HG03139 (cell line): ENCODE results near the gene TMEM184A.

Experiments used
- ATAC-seq: cut with Tn5 transposase; IDR thresholded peaks from one replicate; pipeline ENCODE4 v1.9.1; 2021; ENCODE audit not compliant: unreplicated experiment

Gene TMEM184A

DNA sequence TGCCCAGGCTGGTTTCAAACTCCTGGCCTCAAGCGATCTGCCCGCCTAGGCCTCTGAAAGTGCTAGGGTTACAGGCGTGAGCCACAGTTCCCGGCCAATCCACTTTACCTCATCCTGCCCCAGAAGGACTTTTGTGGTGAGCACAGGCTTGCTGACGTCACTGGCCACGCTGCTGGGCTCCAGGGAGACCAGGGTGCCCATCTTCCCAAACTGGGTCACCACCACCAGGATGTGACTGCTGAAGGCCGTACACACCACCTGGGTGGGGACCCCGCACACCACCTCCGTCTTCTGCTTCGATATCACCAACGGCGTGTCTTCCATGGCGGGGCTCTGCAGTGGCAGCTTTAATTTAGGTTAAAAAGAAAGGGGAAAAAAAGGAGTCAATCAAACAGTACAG, 13.0 kb upstream of the TMEM184A start:
- no peak for ATAC-seq

DNA sequence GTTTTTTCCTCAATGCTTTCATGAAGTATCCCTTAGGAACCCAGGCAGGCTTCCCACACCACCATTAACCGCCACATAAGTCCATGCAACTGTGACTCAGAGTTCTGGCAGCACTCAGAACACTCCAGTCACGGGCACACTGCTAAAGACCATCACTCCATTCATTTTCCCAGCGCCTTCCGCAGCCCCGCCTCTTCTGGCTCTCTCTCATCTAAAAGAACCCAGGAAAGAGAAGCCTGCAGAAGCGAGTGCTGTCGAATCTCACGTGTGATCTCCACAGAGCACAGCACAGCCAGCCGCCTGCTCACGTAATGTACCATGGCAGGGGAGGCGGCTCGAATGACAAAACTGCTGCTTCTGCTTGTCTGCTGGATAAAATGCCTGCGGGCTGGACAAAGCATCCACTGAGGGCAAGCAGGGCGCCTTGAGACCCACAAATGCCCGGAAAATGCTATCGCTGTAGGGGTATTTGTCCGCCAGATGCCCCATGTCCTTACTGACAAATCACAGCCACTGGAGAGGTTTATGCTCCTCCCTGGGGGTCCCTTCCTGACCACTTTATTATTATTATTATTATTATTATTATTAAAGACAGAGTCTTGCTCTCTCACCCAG, 12.0 kb upstream of the TMEM184A start:
- ATAC-seq, result no peak

DNA sequence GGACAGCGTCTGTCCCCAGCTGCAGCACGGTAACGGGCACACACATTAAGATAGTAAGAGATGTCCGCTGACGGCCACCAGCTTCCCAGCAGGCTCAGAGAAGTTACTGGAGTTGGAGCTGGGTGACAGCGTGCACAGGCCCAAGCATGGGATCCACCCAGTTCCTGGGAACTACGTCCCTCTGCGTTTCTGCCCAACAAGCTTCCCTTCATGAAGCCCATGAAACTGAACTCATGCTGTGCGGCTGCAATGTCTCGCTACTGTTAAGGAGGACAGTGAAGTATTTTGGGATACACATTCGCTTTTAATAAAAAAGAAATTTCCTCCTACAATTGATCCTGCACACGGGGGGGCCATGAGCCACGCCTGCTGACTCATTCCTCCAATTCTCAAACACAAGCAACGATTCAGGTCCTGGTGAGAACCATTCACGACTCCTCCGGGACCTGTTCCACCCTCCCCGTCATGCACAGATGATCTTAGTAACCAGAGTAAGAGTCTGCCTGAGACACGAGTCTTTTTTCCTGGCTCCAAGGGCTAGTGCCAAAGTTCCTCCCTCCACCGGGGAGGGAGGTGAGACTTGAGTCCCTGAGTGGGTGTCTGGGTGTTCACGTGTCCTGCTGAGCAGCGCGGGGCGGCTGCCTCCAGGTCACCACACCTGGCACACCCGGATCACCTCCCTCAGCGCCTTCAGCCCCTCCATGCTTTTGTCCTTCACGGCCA, 11.2 kb upstream of the TMEM184A start:
- no peak for ATAC-seq

DNA sequence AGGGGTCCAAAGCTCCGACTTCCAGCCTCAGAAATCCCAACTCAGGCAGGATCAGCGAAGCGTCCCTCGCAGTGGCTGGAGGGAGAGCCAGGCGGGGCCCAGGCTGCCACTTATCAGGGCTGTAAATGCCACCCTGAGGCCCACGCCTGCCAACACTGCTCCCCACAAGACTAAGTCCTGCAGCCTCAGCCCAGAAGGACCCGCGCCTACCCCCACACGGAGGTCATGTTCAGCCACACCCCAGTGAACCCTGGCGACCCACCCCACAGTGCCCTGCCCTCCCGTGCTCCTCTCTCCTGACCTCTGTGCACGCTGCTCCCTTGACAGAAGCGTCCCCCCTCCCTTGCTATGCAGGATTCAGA, 10.7 kb upstream of the TMEM184A start:
- no peak for ATAC-seq

DNA sequence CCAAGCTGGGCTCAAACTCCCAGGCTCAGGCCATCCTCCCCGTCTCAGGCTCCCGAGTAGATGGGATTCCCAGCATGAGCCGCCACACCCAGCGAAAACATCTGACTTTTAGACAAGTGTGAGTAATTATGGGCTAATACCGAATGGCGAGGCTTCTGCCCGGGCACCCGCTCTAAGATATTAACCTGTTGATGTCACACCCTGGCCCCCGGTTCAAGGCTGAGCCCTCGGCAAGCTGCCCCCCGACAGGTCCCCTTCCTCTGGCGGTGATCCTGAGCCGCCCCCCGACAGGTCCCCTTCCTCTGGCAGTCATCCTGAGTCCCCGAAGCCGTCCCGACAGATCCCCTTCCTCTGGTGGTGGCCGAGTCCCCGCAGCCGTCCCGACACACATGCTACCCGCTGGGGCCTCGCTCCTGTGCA, 8.6 kb upstream of the TMEM184A start:
- no peak for ATAC-seq

DNA sequence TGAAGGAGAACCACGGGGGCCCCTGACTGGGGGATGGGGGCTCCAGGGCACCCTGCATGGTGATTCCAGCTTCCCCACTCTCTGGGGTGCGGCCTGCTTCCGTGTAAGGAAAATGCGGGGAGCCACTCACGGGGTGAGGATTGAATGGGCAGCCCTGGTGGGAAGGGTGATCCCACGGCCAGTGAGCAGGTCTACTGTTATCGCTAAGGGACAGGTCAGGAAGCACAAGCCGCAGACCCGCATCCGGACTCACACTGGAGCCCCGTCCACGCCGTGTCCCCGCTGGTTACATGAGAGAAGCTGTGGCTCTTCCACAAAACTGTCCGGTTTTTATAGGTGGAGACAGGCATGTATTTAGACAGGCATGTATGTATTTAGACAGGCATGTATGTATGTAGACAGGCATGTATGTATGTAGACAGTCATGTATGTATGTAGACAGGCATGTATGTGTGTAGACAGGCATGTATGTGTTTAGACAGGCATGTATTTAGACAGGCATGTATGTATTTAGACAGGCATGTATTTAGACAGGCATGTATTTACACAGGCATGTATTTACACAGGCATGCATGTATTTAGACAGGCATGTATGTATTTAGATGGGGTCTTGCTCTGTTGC, 8.1 kb upstream of the TMEM184A start:
- no peak for ATAC-seq

DNA sequence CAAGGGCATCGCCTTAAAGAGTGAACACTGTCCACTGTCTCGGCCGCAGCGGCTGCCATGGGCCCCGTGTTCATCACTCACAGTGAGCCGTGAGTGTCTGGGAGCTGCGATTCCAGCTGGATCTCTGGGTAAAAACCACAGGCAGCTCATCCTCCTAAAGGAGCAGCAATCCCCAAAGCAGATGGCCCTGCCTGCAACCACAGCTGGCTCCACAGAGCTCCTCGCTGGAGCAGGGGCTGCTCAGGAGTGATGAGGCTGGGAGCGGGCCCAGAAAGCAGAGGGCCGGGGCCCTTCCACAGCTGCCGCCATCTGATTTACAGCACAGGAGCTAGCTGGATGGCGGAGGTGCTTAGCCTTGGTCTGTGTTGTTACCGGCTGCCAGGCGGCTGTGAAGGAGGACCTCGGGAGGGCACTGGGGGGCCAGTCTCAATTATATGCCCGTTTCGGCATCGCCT, 6.6 kb upstream of the TMEM184A start:
- no peak for ATAC-seq

DNA sequence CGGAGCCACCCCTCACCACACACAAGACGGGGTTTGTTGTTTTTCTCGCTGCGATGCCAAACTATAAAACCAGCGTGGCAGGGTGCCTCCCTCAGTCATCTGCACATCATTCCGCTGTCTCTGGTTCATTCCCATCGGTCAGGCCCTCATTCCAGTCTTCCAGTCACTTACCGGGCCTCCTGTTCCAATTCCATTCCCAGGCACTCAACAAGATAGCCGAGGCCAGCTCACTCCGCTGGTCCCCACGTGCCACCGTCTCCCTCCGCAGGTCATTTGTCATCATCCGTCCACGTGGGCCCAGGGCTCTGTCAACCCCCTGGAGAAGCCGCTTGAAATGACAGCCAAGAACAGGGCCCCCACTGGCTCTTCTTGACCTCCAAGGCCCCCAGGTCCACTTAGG, 6.1 kb upstream of the TMEM184A start:
- ATAC-seq, result no peak

DNA sequence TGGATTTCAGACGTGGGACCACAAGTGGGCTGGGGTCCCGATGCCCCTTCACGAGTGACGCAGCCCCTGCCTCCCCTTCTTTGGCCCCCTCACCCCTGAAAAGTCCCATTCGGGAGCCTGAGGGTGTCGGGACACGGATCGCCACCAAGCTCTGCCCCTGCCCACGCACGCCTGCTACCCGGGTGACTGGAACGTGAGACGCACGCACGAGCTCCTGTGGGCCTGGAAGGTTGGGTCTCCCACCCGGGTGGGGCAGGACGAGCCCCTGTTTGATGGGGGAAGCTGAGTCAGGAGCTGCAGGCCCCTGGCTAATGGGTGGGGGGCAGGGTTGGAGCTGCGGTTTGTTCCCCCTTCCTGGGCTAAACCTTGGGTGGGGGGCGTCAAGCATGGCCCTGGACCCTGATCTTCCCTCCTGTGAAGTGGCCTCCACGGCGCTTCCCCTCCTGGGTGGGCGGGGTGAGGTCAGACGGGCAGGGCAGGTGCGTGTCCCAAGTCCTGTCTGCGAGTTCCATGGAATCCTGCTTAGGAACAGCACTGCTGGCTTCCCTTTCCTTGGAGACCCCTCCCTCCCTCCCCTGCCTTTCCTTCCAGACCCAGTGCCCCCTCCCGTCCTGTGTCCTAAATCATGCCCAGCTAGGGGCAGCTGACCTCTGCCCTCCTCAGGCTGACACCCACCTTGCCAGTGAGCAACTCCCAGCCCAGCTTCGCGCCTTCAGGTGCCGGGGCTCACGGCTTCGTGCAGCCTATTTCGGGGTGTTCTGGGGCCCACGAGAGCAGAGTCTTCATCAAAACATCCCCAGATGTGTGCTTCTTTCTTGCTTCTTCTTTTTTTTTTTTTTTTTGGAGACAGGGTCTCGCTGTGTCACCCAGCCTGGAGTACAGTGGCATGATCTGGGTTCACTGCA, 5.3 kb upstream of the TMEM184A start:
- ATAC-seq, result no peak

DNA sequence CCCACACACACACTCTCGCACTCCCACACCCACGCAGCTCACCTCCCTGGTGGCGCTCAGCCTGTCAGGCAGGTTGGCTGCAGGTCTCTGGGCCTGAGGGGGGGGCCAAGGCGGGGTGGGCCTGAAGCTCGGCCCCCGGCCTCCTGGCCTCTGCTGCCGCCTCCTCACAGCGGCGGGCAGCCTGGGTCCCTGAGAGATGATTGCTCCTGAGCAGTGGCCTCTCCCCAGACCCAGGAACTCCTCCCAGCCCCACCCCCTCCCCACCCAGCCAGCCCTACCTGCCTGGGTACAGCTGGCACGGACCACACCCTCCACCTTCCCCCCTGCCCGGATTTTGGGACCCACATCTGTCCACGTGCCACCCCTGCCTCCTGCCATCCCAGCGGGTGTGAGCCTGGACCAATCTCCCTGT, 4.6 kb upstream of the TMEM184A start:
- ATAC-seq, result no peak

DNA sequence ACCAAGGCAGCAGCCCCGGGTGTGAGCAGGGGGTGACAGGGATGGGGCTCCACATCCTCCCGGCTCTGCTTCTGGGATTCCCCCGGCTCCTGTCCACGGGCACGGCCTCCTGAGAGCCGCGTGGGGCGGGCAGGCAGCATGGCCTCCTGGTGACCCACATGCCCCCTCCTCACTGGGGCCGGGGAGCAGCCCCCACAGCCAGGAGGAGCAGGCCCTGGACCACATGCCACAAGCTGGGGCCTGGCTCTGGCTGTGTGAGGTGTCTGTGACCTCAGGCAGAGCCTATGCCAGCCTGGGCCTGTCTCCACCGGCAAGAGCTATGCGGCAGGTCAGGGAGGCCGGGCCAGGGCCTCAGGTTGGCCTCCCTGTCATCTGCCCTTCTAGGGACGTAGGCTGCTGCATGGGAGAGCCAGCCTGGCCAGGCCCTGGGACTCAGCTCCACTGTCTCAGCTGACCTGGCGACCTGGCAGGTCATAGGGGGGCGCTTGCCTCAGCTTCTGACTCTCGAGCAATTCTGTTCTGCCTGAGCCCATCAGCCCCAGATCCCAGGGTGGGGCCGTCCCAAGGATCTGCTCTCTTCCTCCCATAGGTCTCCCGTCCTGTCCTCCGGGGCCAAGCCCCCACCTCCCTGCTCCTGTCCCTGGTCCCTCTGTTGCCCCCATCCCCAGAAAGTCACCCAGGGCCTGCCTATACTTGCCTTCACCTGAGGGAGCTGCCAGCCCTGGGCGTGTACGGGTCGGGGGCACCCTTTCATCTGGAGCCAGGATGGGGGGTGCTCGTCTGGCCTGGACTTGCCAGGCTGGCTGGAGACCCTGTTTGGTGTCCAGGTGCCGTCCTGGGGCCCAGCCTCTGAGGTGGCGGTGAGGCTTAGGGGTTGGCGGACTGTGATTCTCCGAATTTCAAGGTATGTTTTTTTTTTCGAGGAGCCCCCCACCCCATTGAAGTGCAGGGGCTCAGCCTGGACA, 3.9 kb upstream of the TMEM184A start:
- ATAC-seq, result no peak

DNA sequence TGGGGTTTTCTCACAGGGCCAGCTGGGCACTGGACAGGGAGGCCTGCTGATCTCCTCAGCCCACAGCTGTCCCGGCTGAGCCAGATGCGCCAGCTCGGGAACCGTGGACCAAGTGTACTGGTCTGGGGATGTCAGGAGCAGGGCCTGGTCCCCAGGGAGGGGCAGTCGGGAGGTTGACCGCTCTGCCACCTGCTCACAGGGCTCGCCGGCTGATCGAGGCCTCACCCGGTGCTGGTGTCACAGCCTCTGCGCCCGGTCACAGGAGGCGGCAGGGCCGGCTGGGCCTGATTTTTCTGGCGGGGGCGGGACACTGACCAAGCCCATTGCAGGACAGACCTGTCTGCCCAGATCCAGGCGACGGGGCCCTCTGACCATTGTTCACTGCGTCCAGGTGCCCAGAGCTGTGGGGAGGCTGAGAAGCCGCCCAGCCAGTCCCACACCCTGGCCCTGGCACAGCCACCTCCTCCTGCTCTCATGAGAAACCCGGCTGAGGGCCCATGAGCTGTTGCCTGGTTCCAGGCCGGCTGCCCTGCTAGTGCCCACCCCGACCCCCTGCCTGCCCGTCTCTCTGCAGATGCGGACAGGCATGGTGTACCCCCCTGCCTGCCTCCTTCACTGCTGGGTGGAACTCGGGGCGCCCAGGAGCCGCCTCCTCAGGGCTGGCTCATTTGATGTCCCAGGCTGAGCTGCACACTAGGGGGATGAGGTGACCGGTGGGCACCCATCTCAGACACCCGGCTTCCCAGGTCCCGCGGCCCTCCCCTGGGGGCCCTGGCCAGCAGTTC, 3.0 kb upstream of the TMEM184A start:
- no peak for ATAC-seq

DNA sequence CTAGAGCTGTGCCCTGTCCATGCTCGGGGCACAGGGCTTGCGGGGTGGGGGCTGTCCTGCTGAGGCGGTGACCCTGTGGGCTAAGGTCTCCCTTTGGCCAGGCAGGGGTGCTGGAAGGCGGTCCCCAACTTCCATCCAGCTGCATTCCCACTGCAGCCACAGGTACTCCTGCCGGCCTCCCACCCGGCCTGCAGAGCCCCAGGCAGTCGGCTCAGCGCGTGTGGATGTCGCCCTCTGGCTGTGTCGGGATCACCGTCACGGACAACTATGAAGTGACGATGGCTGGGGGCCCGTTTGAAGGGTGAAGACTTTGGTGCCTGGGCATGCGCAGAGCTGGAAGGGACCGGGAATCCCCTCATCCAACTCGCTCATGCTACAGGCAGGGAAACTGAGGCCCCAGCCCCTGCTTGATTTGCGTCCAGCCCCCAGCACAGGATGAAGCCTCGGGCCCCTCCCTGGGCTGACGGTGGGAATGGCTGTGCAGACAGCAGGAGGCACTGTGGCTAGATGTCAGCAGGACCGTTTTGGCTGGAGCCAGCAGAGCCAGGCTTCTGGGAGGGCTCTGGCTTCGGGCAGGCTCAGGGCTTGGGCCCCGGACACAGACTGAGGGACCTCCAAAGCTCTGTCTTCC, 2.3 kb upstream of the TMEM184A start:
- ATAC-seq, result no peak

DNA sequence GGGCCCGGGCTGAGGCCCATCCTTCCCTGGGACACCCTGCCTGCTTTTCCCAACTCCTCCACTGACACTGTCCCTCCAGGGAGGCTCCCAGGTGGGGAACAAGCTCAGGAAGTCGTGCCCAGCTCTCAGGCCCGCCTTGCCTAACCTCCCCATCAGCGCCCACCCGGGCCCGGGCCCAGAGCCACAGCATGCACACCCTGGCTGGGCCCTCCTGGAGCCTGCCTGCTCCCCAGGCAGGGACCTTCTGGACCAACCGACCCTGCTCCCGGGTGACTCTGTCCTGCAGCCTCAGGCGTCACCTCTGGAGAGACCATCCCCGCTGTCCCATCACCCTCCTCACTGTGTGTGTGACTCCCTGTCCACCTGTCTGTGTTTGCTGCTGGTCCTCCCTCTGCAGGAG, 1.8 kb upstream of the TMEM184A start:
- no peak for ATAC-seq

DNA sequence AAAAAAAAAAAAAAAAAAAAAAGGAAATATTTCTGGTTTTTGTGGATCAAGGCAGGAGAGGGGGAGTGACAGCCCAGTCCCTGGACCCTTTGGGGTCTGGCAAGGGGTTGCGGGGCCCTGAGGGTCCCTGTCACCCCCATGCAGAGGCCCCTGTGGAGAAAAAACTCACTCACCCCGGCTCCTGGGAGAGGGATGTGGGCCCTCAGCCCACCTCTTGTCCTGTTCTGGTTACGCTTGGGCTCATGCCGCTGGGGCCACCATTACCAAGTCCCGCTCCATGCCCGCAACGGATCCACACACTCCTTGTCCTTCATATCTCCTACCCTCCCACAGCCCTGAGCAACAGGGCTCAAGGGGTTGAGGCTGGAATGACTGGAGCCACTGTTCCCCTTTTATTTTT, 1.0 kb upstream of the TMEM184A start:
- no peak for ATAC-seq

DNA sequence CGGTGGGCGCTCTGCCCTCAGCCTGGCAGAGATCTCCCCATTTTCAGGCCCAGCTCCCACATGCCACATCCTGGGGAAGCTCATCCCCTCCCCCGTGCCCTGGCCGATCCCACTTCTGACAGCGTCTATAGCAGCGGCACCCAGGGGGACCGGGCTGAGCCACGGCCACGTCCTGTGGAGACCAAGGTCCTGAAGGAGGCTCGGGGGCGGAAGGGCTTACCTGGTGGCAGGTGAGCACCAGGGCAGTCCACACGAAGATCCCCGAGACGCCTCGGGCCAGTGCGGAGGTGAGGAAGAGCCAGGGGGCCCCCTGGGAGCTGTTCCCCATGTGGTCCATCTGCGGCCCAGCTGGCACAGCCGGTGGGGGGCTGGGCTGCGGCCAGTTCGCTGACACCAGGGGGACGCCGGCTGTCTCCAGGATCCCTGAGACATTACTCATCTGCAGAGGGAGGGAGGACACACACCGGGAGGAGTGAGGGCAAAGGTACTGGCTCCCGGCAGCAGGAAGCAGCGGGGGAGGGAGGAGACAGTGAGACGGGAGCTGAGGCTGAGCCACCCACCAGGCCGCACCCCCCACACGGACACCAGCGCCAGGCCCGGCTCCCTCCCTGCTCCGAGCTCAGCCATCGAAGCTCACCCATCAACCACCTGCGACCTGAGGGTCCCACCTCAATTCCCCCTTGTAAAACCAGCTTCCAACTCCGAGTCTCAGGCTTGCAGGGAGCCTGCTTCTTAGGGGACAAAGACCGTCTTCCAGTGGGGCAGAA, 776 bp downstream of the TMEM184A start:
- ATAC-seq, result no peak

DNA sequence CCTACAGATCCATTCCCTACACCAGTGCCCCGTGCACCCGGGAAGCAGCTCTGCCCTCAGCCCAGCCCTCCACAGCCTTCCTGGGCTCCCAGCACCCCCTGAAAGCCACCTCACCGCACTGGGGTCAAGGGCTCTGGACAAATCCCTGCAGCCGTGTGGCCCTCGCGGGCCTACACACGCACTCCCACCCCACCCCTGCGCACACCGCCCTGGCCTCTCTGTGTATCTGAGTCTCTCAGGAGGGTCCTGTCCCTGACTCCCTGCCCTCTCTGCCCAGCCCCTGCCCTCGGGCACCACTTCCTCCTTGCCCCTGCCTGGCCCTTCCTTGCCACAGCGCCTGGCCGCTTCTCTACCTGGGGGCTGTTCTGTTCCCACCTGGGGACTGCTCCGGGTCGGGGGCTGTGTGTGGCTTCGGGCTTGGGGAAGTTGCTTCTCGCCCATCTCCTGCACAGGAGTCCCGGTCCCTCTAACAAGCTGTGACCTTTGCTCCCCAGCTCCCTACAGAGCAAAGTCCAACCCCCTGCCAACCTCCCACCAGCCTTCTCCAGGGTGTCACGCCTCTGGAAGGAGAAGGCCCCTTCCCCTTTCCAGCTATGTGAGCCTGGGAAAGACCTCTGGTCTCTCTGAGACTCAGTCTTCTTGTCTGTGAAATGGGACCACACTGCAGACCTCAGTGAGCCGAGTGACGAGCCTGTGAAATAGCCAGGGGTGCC, 1.5 kb downstream of the TMEM184A start:
- no peak for ATAC-seq
